DND-41 (cell line): ENCODE measurements around the gene PERCC1.

Source experiments
- EZH2 ChIP-seq: IDR thresholded peaks from 3 replicates; pipeline ENCODE4 v1.6.1; 2012; ENCODE audit warnings: borderline replicate concordance, low read depth, mild to moderate bottlenecking, moderate library complexity, low read length, inconsistent platforms; ENCODE audit not compliant: severe bottlenecking
- TF ChIP-seq, protein P1 (sequence below): IDR thresholded peaks from 2 replicates; pipeline ENCODE4 v1.5.1; 2012; ENCODE audit warnings: borderline replicate concordance, low read length, moderate library complexity, mild to moderate bottlenecking; ENCODE audit not compliant: poor library complexity, severe bottlenecking; ENCODE audit errors: extremely low read depth

DNA sequence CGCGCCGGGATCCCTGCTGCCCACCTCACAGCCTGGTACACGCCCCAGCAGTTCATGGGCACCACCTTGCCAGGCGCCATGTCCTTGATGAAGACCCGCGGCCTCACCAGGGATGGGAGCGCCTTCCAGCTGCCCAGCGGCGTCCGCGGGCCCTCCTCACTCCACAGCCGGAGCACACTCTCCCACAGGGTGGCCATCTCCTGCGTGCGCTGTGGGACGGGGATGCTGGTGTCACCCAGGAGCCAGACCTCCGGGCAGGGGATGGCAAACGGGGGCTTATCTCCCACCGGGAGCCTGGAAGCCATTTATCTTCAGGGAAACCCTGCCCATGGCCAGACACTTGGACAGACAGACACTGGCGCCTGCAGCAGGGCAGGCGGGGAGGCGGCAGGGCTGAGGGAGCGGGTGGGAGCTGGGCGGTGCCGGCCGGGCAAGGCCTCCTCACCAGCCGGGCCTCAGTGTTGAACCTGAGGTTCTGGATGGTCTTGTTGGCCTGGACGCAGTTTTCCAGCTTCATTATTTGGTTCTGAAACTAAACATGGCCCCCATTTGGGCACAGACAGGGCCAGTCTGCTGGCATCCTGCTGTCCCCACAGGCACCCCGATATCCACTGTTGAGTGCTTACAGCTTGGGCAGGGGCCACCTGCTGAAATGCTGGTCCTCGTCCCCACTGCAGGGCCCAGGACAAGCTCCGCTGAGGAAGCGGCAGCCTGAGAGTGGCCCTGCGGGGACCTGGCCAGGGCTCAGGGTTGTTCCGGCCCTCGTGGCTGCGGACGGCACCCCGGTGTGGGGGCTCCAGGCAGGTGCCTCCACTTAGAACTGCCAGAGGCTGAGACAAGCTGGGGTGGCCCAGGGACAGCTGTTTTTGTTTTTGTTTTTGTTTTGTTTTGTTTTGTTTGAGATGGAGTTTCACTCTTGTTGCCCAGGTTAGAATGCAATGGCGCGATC lies 4.0 kb downstream of the PERCC1 start:
- TF ChIP-seq, protein P1, sequence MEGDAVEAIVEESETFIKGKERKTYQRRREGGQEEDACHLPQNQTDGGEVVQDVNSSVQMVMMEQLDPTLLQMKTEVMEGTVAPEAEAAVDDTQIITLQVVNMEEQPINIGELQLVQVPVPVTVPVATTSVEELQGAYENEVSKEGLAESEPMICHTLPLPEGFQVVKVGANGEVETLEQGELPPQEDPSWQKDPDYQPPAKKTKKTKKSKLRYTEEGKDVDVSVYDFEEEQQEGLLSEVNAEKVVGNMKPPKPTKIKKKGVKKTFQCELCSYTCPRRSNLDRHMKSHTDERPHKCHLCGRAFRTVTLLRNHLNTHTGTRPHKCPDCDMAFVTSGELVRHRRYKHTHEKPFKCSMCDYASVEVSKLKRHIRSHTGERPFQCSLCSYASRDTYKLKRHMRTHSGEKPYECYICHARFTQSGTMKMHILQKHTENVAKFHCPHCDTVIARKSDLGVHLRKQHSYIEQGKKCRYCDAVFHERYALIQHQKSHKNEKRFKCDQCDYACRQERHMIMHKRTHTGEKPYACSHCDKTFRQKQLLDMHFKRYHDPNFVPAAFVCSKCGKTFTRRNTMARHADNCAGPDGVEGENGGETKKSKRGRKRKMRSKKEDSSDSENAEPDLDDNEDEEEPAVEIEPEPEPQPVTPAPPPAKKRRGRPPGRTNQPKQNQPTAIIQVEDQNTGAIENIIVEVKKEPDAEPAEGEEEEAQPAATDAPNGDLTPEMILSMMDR: no peak
- no peak for TF ChIP-seq EZH2
